ENCODE measurements around the gene CYP26B1. TPM values are rescaled to one million over a fixed set of nuclear protein-coding genes. Genes with fewer than 3 reads are reported as not detected.

CYP26B1 gene
- total RNA-seq, 1 donor from 2014 or later, result 0.17 TPM

DNA sequence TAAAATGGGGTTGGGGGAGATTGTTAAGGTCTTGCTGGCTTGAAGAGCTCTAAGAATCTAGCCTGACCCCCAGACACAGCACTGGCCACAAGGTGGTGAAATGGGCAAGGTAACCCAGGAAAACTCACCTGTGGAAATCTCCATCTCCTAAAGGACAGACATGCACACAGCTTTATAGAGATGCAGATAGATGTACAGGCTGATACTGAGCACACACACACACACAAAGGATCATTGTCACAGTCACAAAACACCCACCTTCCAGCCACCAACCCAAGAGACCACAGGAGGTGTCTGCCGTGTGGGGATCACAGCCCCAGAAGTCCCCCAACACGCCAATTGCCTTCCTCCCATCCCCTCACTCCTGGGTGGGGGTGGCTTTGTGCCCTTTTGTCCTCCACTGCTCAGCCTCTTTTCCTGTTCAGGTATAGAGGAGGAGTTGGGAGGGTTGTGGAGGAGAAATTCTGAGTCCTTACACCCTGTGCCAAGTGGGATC is 3.2 kb upstream of the CYP26B1 start:
- no peak overlapping the region for H3K4me3 ChIP-seq (ENCODE audit: low read depth, low read length)
- TF ChIP-seq, protein P1, sequence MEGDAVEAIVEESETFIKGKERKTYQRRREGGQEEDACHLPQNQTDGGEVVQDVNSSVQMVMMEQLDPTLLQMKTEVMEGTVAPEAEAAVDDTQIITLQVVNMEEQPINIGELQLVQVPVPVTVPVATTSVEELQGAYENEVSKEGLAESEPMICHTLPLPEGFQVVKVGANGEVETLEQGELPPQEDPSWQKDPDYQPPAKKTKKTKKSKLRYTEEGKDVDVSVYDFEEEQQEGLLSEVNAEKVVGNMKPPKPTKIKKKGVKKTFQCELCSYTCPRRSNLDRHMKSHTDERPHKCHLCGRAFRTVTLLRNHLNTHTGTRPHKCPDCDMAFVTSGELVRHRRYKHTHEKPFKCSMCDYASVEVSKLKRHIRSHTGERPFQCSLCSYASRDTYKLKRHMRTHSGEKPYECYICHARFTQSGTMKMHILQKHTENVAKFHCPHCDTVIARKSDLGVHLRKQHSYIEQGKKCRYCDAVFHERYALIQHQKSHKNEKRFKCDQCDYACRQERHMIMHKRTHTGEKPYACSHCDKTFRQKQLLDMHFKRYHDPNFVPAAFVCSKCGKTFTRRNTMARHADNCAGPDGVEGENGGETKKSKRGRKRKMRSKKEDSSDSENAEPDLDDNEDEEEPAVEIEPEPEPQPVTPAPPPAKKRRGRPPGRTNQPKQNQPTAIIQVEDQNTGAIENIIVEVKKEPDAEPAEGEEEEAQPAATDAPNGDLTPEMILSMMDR (conservative IDR thresholded peaks at IDR 0.05; ENCODE audit: low read depth, low read length), result no peak
- DNase-seq (ENCODE audit: low read depth), result no peak

DNA sequence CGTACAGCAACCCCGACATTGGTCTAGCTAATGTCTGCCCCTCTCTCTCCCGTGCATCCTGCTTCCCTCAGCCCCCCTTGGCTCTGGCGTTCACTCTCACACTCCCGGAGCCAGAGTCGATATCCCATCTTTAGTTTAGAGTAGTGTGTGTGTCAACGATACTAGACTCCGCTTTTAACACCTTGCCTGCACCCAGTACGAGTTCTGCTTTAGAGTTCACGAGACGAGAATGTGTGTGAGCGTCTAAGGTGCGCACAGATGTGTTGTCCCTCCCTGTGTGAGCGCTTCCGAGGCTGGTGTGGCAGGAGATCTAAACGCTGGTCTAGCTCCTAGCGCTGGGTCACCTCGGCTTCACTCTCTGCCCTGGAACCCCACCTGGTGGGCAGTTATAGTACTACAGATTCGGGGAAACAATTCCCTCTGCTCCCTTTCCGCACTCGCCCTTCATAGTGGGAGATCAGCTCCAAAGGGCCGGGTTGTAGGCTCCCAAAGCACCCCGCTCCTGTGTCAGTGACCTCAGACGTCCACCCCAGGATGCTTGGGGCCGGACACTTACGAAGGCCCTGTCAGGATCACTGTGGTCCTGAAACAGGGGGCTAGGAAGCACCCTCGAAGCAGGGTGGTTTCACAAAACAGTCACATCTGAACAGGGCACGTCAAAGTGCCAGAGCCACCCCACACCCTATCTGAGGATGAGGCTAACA is 2.6 kb upstream of the CYP26B1 start:
- TF ChIP-seq, protein P1 (conservative IDR thresholded peaks at IDR 0.05; ENCODE audit: low read depth, low read length), result peak; percentile 78
- DNase-seq (ENCODE audit: low read depth), result no peak
- H3K4me3 ChIP-seq (ENCODE audit: low read depth, low read length), result peak overlapping the region; percentile 10

DNA sequence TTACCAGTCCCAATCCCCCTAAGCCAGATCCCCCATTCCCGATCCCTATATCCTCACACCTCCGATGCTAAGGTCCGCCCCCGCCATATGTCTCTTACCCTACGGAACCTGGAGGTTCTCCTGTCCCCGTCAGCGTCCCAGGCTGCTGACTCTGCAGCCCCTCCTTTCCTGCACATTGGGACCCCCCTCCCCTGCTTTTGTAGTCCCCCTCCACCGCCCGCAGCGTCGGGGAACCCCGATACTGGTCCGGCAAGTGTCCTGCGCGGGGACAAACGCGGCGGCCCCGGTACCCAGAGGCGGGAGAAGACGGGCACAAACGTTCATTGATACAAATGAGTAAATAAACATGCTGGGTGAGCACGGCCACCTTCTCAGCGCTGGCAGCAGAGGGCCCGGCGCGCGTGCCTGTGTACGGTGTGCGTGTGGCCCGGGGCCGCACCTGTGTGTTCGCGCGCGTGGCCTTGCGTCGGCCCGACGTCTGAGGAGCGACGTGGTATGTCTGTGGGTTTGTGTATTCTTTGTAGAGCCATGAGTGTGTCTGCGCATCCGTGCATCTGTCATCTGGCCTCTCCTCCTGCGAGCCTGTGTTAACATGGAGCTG is 2.0 kb upstream of the CYP26B1 start:
- H3K4me3 ChIP-seq (ENCODE audit: low read depth, low read length), result peak overlapping the region; percentile 33
- no peak for DNase-seq (ENCODE audit: low read depth)
- TF ChIP-seq, protein P1 (conservative IDR thresholded peaks at IDR 0.05; ENCODE audit: low read depth, low read length), result no peak

DNA sequence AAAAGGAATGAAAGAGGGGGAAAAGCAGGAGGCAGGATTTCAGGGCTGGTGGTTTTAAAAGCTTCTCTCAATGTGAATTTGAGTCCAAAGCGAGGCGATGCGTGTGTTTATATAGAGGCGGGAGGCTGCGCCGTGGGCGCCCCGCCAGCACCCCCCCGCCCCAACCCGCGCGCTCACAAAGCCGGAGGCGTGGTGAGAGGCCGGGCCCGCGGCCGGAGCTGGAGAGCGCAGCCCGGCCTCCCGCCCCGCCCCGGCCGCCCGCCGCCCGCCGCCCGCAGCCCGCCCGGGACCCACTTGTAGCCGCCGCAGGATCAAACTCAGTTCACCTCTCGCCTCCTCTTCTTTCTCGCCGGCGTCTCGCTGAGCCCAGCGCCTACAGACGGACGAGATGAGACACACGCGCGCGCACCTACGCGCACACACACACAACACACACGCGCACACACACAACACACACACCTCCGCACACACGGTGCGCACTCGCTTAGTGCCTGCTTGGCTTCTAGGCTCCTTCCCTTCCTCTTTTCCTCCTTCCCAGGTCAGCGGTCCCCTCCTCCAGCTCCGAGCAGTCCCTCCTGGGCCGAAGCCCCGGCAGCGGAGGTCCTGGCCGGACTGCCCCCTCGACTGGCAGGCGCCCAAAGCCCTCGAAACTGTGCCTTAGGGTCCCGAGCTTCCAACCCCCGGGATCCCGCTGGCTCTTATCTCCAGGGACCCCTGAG is 1.3 kb upstream of the CYP26B1 start:
- no peak for DNase-seq (ENCODE audit: low read depth)
- TF ChIP-seq, protein P1 (conservative IDR thresholded peaks at IDR 0.05; ENCODE audit: low read depth, low read length), result no peak

DNA sequence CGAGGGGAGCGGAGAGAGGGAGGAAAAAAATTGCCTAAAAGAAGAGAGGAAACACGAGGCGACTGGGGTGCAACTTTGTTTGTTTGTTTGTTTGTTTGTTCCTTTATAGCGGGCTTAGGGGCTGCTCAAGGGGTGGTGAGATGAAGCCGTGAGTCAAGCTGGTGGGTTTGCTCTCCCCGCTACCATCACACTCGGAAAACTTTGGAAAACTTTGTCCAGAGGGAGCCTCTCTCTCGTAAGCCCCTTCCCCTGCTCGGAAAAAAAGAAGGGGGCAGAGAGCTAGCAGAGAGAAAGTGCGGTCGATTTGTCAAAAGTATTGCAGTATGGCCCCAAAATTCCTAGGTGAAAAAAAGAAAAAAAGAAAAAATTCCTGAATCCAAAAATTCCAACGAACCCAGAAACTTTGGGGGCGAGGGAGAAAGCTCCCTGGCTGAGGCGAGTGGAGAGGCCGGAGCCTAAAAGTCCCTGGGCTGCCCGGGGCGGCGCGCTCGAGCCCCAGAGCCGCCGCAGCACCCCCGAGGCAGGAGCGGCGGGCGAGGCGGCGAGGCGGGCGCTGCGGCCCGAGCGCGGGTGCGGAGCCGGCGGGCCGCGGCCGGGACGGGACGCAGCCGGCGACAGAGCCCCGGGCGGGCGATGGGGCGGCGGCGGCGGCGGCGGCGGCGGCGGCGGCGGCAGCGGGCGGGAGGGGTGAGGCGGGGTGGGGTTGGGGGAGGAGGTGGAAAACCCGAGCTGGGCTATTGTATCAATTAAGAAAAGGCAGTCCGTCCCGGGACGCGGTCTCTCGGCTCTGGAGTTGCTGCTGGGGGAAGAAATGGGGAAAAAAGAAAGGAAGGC is 558 bp upstream of the CYP26B1 start:
- TF ChIP-seq, protein P1 (conservative IDR thresholded peaks at IDR 0.05; ENCODE audit: low read depth, low read length), result no peak
- H3K4me3 ChIP-seq (ENCODE audit: low read depth, low read length), result peak overlapping the region; percentile 46
- DNase-seq (ENCODE audit: low read depth), result no peak

More for the DNA sequence above, 1.3 kb upstream of the CYP26B1 start:
- peak overlapping the region; percentile 46 for H3K4me3 ChIP-seq (ENCODE audit: low read depth, low read length)
